GM18505 (cell line): ENCODE measurements around the gene GPC4.

Source experiments
- ATAC-seq: cut with Tn5 transposase; IDR thresholded peaks from one replicate; pipeline ENCODE4 v1.9.1; 2021; ENCODE audit not compliant: unreplicated experiment
- POLR2A ChIP-seq: IDR thresholded peaks from 4 replicates; pipeline ENCODE4 v1.6.1; 2011; ENCODE audit warnings: borderline replicate concordance; ENCODE audit not compliant: insufficient read depth, insufficient read length; ENCODE audit errors: extremely low read depth

Gene GPC4

GRCh38 chrX:133251204-133251603 lies 164.1 kb downstream of the GPC4 start:
- no peak for TF ChIP-seq POLR2A
- no peak for ATAC-seq

GRCh38 chrX:133250184-133251100 lies 164.8 kb downstream of the GPC4 start:
- TF ChIP-seq POLR2A, result no peak
- no peak for ATAC-seq
